ENCODE results near the gene TSPAN7. TPM values are rescaled to one million over a fixed set of nuclear protein-coding genes. Genes with fewer than 3 reads are reported as not detected.

TSPAN7 gene
- total and polyA plus RNA-seq, 2 donors from 2014 or later: 44.9 to 98.3 TPM

GRCh38 chrX:38514016-38514854 is 47.1 kb upstream of the TSPAN7 start:
- no peaks in the 10 kb centered on the region for H3K36me3 ChIP-seq (ENCODE audit: control insufficient read depth in 2 of 3, insufficient read depth in 3 of 3, low read length in 3 of 3)
- intact Hi-C loops (cut with DNase I): no loop called here
- no peak for TF ChIP-seq CTCF (IDR thresholded peaks at IDR 0.05; ENCODE audit: borderline replicate concordance, extremely low read depth, insufficient read depth)

GRCh38 chrX:38515291-38515690 is 46.1 kb upstream of the TSPAN7 start:
- H3K4me1 ChIP-seq (ENCODE audit: control insufficient read depth in 2 of 3, insufficient read depth in 2 of 3, low read depth in 1 of 3, low read length in 3 of 3): no peaks in the 10 kb centered on the region
- FAIRE-seq: no peak
- no peak overlapping the region for H3K9ac ChIP-seq (ENCODE audit: low read length in 3 of 3)
- H3K9me3 ChIP-seq (ENCODE audit: control insufficient read depth in 2 of 3, insufficient read depth in 1 of 3, low read length in 3 of 3): no peaks in the 10 kb centered on the region
- intact Hi-C loops (cut with DNase I): no loop called here
- no peak for DNase-seq
- no peaks in the 10 kb centered on the region for H3K36me3 ChIP-seq (ENCODE audit: control insufficient read depth in 2 of 3, insufficient read depth in 3 of 3, low read length in 3 of 3)
- TF ChIP-seq CTCF (IDR thresholded peaks at IDR 0.05; ENCODE audit: borderline replicate concordance, extremely low read depth, insufficient read depth): no peak
- no peak overlapping the region for H3K27ac ChIP-seq (ENCODE audit: low read depth in 2 of 2, low read length in 2 of 2)
- H3K4me3 ChIP-seq (ENCODE audit: low read length in 3 of 3): no peak overlapping the region
- H3K27me3 ChIP-seq (ENCODE audit: control insufficient read depth, insufficient read depth, low read length): peaks cover 3% of the 10 kb centered on the region

More at GRCh38 chrX:38514016-38514854, 47.1 kb upstream of the TSPAN7 start:
- Histone ChIP-seq H3K4me3 (ENCODE audit: low read length in 3 of 3) (no peak overlapping the region), H3K4me1 (ENCODE audit: control insufficient read depth in 2 of 3, insufficient read depth in 2 of 3, low read depth in 1 of 3, low read length in 3 of 3) (no peaks in the 10 kb centered on the region), H3K27me3 (ENCODE audit: control insufficient read depth, insufficient read depth, low read length) (no peaks in the 10 kb centered on the region), H3K9ac (ENCODE audit: low read length in 3 of 3) (no peak overlapping the region), H3K27ac (ENCODE audit: low read depth in 2 of 2, low read length in 2 of 2) (no peak overlapping the region), H3K9me3 (ENCODE audit: control insufficient read depth in 2 of 3, insufficient read depth in 1 of 3, low read length in 3 of 3) (no peaks in the 10 kb centered on the region)
- FAIRE-seq: no peak
- DNase-seq: peak in 1 of 5 donors; percentile 7

- Histone ChIP-seq H3K9me3 (ENCODE audit: control insufficient read depth in 2 of 3, insufficient read depth in 1 of 3, low read length in 3 of 3) (no peaks in the 10 kb centered on the region), H3K4me3 (ENCODE audit: low read length in 3 of 3) (no peak overlapping the region), H3K27ac (ENCODE audit: low read depth in 2 of 2, low read length in 2 of 2) (no peak overlapping the region), H3K27me3 (ENCODE audit: control insufficient read depth, insufficient read depth, low read length) (peaks cover 3% of the 10 kb centered on the region), H3K36me3 (ENCODE audit: control insufficient read depth in 2 of 3, insufficient read depth in 3 of 3, low read length in 3 of 3) (no peaks in the 10 kb centered on the region), H3K4me1 (ENCODE audit: control insufficient read depth in 2 of 3, insufficient read depth in 2 of 3, low read depth in 1 of 3, low read length in 3 of 3) (no peaks in the 10 kb centered on the region), H3K9ac (ENCODE audit: low read length in 3 of 3) (no peak overlapping the region)
- intact Hi-C loops (cut with DNase I): no loop called here
- no peak for FAIRE-seq
- no peak for TF ChIP-seq CTCF (IDR thresholded peaks at IDR 0.05; ENCODE audit: borderline replicate concordance, extremely low read depth, insufficient read depth)
- no peak for DNase-seq
These were observed 45.1 kb upstream of the TSPAN7 start for GRCh38 chrX:38516196-38516774.

Data from kidney (tissue), 14 donors.